ENCODE results near the gene RPS6KB2.
A peak's percentile ranks its signal among the peaks of the same experiment; 100 is the strongest.
"Not testable (repeated sequence)": the region's sequence is repeated elsewhere in the genome, so short reads cannot be mapped to it uniquely, and the experiment has no call there.

Gene RPS6KB2

GRCh38 chr11:67466962-67467771 lies 38.9 kb downstream of the RPS6KB2 start:
- DNase-seq (ENCODE audit: low read depth) = no peak

GRCh38 chr11:67468056-67468455 lies 39.8 kb downstream of the RPS6KB2 start:
- no peak for DNase-seq (ENCODE audit: low read depth)

GRCh38 chr11:67468456-67468758 lies 40.1 kb downstream of the RPS6KB2 start:
- no peak for DNase-seq (ENCODE audit: low read depth)

- peak; percentile 90 for DNase-seq (ENCODE audit: low read depth)
Measured at GRCh38 chr11:67468759-67469507, 40.6 kb downstream of the RPS6KB2 start, which contains the start of gene TMEM134. TMEM134 (minus strand) TSS chr11:67469251; CDS start chr11:67469192, 59 bp downstream.

- DNase-seq (ENCODE audit: low read depth) = no peak
Measured at GRCh38 chr11:67469508-67469811, 41.2 kb downstream of the RPS6KB2 start.

GRCh38 chr11:67470337-67471002 lies 42.2 kb downstream of the RPS6KB2 start:
- no peak for DNase-seq (ENCODE audit: low read depth)

- no peak for DNase-seq (ENCODE audit: low read depth)
Measured at GRCh38 chr11:67472882-67473281, 44.6 kb downstream of the RPS6KB2 start.

- DNase-seq (ENCODE audit: low read depth) = not testable (repeated sequence)
Measured at GRCh38 chr11:67476692-67477091, 48.4 kb downstream of the RPS6KB2 start.

GRCh38 chr11:67477344-67478050 lies 49.2 kb downstream of the RPS6KB2 start:
- DNase-seq (ENCODE audit: low read depth) = not testable (repeated sequence)

- no peak for DNase-seq (ENCODE audit: low read depth)
Measured at GRCh38 chr11:67482275-67482826, 54.1 kb downstream of the RPS6KB2 start.

GRCh38 chr11:67482827-67483798 lies 54.8 kb downstream of the RPS6KB2 start, which contains the start of gene AIP:
AIP (plus strand) TSS chr11:67483026; CDS start chr11:67483159, 133 bp downstream.
- peak; percentile 95 for DNase-seq (ENCODE audit: low read depth)

GRCh38 chr11:67483831-67484665 lies 55.8 kb downstream of the RPS6KB2 start:
- DNase-seq (ENCODE audit: low read depth) = peak; percentile 23

- peak; percentile 43 for DNase-seq (ENCODE audit: low read depth)
Measured at GRCh38 chr11:67484847-67485311, 56.6 kb downstream of the RPS6KB2 start.

Measured in activated gamma-delta T cell treated with anti-CD3 and anti-CD28 coated beads, Interleukin-2, amount 50 U/mL, for 16 hours (primary cell).